Peyer's patch (tissue), 4 donors: Measurements from ENCODE around the gene BRCC3. TPM values are rescaled to one million over a fixed set of nuclear protein-coding genes. Genes with fewer than 3 reads are reported as not detected.
A peak's percentile ranks its signal among the peaks of the same experiment; 100 is the strongest.

Experiments used
- DNase-seq, 3 donors: peaks; one replicate each; pipeline ENCODE4 v3.0.0-alpha.2; 2017 to 2019
- H3K27ac ChIP-seq, 4 donors: fragments of 200-600 bp; sonication (generic); one replicate each; pipeline ENCODE4 v1.5.1; 2016 to 2019
- H3K27me3 ChIP-seq, 2 donors: fragments of 200-600 bp; sonication (generic); one replicate each; pipeline ENCODE4 v1.5.1; 2019
- H3K36me3 ChIP-seq, 3 donors: fragments of 200-600 bp; sonication (generic); one replicate each; pipeline ENCODE4 v1.5.1; 2016 to 2019
- H3K4me1 ChIP-seq, 4 donors: fragments of 200-600 bp; sonication (generic); one replicate each; pipeline ENCODE4 v1.5.1; 2016 to 2019
- H3K4me3 ChIP-seq, 4 donors: fragments of 200-600 bp; sonication (generic); 1 replicate in 3 of 4; 2 replicates in 1 of 4; pipeline ENCODE4 v1.5.1; 2016 to 2019; ENCODE audit warnings: mild to moderate bottlenecking in 1 of 4
- H3K9me3 ChIP-seq, 4 donors: fragments of 200-600 bp; sonication (generic); one replicate each; pipeline ENCODE4 v1.5.1; 2016 to 2019; ENCODE audit warnings: mild to moderate bottlenecking in 1 of 4
- POLR2A ChIP-seq, 2 donors: fragments of 450-650 bp; IDR thresholded peaks; one replicate each; pipeline ENCODE4 v1.5.1; 2017; ENCODE audit warnings: antibody characterized with exemption in 2 of 2, mild to moderate bottlenecking in 2 of 2, moderate library complexity in 2 of 2
- total RNA-seq, 4 donors: library from RNA; depleted of rRNA; stranded (reverse); fragments of >200 nt; gene quantifications; one replicate each; pipeline ENCODE4 v1.1.0, GENCODE V29; 2016
- TF ChIP-seq, protein P1 (sequence below), 6 experiments: fragments of 450-650 bp in 4 of 6; fragments of 200-600 bp in 2 of 6; sonication (generic) in 1 of 6; IDR thresholded peaks; one replicate each; pipeline ENCODE4 v1.5.1; 2017 to 2019; ENCODE audit warnings: antibody characterized with exemption in 6 of 6, mild to moderate bottlenecking in 3 of 6, moderate library complexity in 1 of 6

Gene BRCC3
- total RNA-seq, 4 donors from 2014 or later: 14.7 to 24.8 (median 18.6) TPM

DNA sequence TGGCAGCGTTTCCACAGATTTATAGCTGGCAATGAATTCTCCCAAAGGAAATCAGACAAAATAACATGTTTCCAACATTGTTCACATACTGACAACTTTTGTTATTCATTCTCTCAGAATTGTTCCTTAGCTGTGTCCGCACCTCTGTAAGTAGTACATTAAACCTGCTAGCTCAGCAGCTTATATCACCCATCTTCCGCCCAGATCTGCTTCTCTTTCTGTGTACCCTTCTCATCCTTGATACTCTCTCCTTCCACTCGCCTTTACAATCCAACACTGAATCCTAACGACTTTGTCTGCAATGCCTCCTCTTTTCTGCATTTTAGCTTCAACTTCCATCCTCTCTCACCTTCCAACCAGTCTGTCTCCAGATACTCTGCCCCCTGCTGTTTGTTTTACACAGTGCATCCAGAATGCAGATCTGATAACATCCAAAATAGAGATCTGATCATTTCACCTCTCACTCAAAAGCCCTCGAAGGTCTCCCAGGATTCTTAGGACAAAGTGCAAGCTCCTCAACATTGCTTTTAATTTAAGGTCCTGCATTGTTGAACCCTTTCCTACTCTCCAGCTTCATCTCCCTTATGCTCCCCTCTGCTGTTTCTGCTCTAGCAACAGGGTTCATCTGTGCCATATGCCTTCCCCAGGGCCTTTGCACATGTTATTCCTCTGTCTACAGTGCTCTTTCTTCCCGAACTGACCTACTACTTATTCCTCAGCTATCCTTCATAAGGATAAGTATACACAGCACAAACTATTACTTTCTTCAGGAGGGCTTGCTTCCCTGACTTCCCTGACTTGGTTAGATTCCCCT lies 77.6 kb downstream of the BRCC3 start:
- Histone ChIP-seq H3K36me3 (no peaks in the 10 kb centered on the region), H3K27ac (no peak overlapping the region), H3K9me3 (no peaks in the 10 kb centered on the region), H3K4me3 (no peak overlapping the region), H3K4me1 (no peaks in the 10 kb centered on the region), H3K27me3 (no peaks in the 10 kb centered on the region)
- TF ChIP-seq, protein P1, sequence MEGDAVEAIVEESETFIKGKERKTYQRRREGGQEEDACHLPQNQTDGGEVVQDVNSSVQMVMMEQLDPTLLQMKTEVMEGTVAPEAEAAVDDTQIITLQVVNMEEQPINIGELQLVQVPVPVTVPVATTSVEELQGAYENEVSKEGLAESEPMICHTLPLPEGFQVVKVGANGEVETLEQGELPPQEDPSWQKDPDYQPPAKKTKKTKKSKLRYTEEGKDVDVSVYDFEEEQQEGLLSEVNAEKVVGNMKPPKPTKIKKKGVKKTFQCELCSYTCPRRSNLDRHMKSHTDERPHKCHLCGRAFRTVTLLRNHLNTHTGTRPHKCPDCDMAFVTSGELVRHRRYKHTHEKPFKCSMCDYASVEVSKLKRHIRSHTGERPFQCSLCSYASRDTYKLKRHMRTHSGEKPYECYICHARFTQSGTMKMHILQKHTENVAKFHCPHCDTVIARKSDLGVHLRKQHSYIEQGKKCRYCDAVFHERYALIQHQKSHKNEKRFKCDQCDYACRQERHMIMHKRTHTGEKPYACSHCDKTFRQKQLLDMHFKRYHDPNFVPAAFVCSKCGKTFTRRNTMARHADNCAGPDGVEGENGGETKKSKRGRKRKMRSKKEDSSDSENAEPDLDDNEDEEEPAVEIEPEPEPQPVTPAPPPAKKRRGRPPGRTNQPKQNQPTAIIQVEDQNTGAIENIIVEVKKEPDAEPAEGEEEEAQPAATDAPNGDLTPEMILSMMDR (IDR thresholded peaks at IDR 0.05): peak in 4 of 6 experiments; percentile 27 to 50 (median 46)
- no peak for TF ChIP-seq POLR2A (IDR thresholded peaks at IDR 0.05)
- DNase-seq: no peak

DNA sequence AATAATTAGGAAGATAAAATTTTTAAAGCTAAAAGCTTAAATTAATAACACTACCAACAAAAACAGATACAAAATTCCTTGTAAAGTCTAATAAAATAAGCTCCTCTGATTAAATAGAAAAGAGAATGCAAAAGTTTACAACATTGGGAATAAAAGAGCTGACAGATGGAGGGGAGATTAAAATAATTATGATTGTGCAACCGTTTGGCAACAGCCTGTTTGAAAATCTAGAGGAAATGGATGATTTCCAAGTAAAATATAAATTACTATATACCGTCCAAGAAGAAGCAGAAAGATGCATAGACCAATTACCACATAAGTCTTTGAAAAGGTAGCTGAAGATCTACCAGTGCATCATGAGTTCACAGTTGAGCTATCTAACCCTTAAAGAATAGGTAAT lies 98.6 kb downstream of the BRCC3 start:
- H3K9me3 ChIP-seq: no peaks in the 10 kb centered on the region
- H3K4me3 ChIP-seq: no peak overlapping the region
- H3K27me3 ChIP-seq: no peaks in the 10 kb centered on the region
- H3K36me3 ChIP-seq: no peaks in the 10 kb centered on the region
- DNase-seq: no peak
- H3K4me1 ChIP-seq: no peaks in the 10 kb centered on the region
- TF ChIP-seq, protein P1 (IDR thresholded peaks at IDR 0.05): no peak
- TF ChIP-seq POLR2A (IDR thresholded peaks at IDR 0.05): no peak
- H3K27ac ChIP-seq: no peak overlapping the region

Other genes with a start within 250 kb of the BRCC3 start
- gene SMIM9, start 236.8 kb upstream of the BRCC3 start, total RNA-seq: not detected
- gene F8A1, start 185.2 kb upstream of the BRCC3 start, total RNA-seq: 10 to 100 TPM in 2 of 4 donors, 1 to 10 TPM in 2; 4.0 to 17.4 (median 9.5) TPM
- 10 to 100 TPM in 1 of 4 donors, 1 to 10 TPM in 3; 1.5 to 19.8 (median 4.6) TPM for gene F8, start 48.8 kb upstream of the BRCC3 start, total RNA-seq
- 10 to 100 TPM; 20.7 to 41.7 (median 35.1) TPM for gene FUNDC2, start 44.7 kb upstream of the BRCC3 start, total RNA-seq
- 10 to 100 TPM in 2 of 4 donors, 1 to 10 TPM in 2; 3.8 to 20.6 (median 11.8) TPM for gene CMC4, start 372 bp upstream of the BRCC3 start, total RNA-seq
- 1 to 10 TPM; 1.2 to 8.3 (median 4.2) TPM for gene MTCP1, start 372 bp upstream of the BRCC3 start, total RNA-seq
- 10 to 100 TPM; 11.7 to 31.9 (median 21.8) TPM for gene VBP1, start 145.0 kb downstream of the BRCC3 start, total RNA-seq
- gene RAB39B, start 193.0 kb downstream of the BRCC3 start, total RNA-seq: 1 to 10 TPM in 1 of 4 donors, under 1 TPM in 2, not detected in 1; 0.35 to 3.3 (median 0.80) TPM